Progenitor cell of endocrine pancreas (in vitro differentiated cells): ENCODE results near the gene NPPA. TPM values are rescaled to one million over a fixed set of nuclear protein-coding genes. Genes with fewer than 3 reads are reported as not detected.

ENCODE experiments used
- DNase-seq: peaks from one replicate; pipeline ENCODE4 v3.0.0; 2021; ENCODE audit warnings: low spot score; ENCODE audit not compliant: unreplicated experiment
- H3K27ac Mint-ChIP-seq: 2 replicates; pipeline ENCODE4 v1.8.0; 2021; ENCODE audit warnings: mild to moderate bottlenecking, moderate library complexity, mixed read lengths
- H3K27me3 Mint-ChIP-seq: 2 replicates; pipeline ENCODE4 v1.8.0; 2021; ENCODE audit warnings: mixed read lengths
- H3K36me3 Mint-ChIP-seq: 2 replicates; pipeline ENCODE4 v1.8.0; 2022; ENCODE audit warnings: mixed read lengths; ENCODE audit not compliant: insufficient read depth
- H3K4me1 Mint-ChIP-seq: 2 replicates; pipeline ENCODE4 v1.8.0; 2021; ENCODE audit warnings: low read depth, mixed read lengths
- H3K4me3 Mint-ChIP-seq: 2 replicates; pipeline ENCODE4 v1.8.0; 2021; ENCODE audit warnings: low read depth, mild to moderate bottlenecking, moderate library complexity, mixed read lengths
- H3K9me3 Mint-ChIP-seq: 2 replicates; pipeline ENCODE4 v1.8.0; 2021; ENCODE audit warnings: low read depth, mixed read lengths
- CTCF ChIP-seq: fragments of 200-600 bp; sonication (generic); IDR thresholded peaks from one replicate; pipeline ENCODE4 v1.5.0; 2021; ENCODE audit warnings: antibody characterized with exemption, mild to moderate bottlenecking; ENCODE audit not compliant: unreplicated experiment
- total RNA-seq: library from RNA; stranded (reverse); gene quantifications from 2 replicates; pipeline ENCODE4 v1.2.1, GENCODE V29; 2021

Gene NPPA
- total RNA-seq, 1 donor from 2014 or later, result not detected

GRCh38 chr1:11874624-11875023 lies 27.0 kb upstream of the NPPA start:
- Mint-ChIP-seq H3K27ac (no peak overlapping the region), H3K4me1 (no peaks in the 10 kb centered on the region), H3K9me3 (no peaks in the 10 kb centered on the region), H3K27me3 (peaks cover 5% of the 10 kb centered on the region), H3K36me3 (no peaks in the 10 kb centered on the region), H3K4me3 (no peak overlapping the region)
- no peak for DNase-seq
- TF ChIP-seq CTCF, result no peak

- no peak overlapping the region for H3K4me3 Mint-ChIP-seq
- peaks cover 5% of the 10 kb centered on the region for H3K27me3 Mint-ChIP-seq
- H3K9me3 Mint-ChIP-seq, result no peaks in the 10 kb centered on the region
- H3K27ac Mint-ChIP-seq, result peak overlapping the region; percentile 62
- H3K36me3 Mint-ChIP-seq, result no peaks in the 10 kb centered on the region
- H3K4me1 Mint-ChIP-seq, result no peaks in the 10 kb centered on the region
- no peak for DNase-seq
- no peak for TF ChIP-seq CTCF
These were observed 26.6 kb upstream of the NPPA start for GRCh38 chr1:11874258-11874562.

GRCh38 chr1:11873395-11874257 lies 26.0 kb upstream of the NPPA start:
- H3K4me1 Mint-ChIP-seq, result no peaks in the 10 kb centered on the region
- no peaks in the 10 kb centered on the region for H3K36me3 Mint-ChIP-seq
- no peaks in the 10 kb centered on the region for H3K9me3 Mint-ChIP-seq
- no peak for TF ChIP-seq CTCF
- H3K27ac Mint-ChIP-seq, result peak overlapping the region; percentile 62
- peaks cover 5% of the 10 kb centered on the region for H3K27me3 Mint-ChIP-seq
- DNase-seq, result no peak
- H3K4me3 Mint-ChIP-seq, result no peak overlapping the region

- Mint-ChIP-seq H3K27ac (no peak overlapping the region), H3K4me3 (no peak overlapping the region), H3K27me3 (peaks cover 5% of the 10 kb centered on the region), H3K9me3 (no peaks in the 10 kb centered on the region), H3K4me1 (no peaks in the 10 kb centered on the region), H3K36me3 (no peaks in the 10 kb centered on the region)
- no peak for DNase-seq
- no peak for TF ChIP-seq CTCF
These were observed 25.0 kb upstream of the NPPA start for GRCh38 chr1:11872545-11872944.

- Mint-ChIP-seq H3K27me3 (peaks cover 2% of the 10 kb centered on the region), H3K4me3 (no peak overlapping the region), H3K9me3 (no peaks in the 10 kb centered on the region)
These were observed 22.1 kb upstream of the NPPA start for GRCh38 chr1:11869650-11870207.

More at GRCh38 chr1:11869650-11870207, 22.1 kb upstream of the NPPA start:
- Mint-ChIP-seq H3K36me3 (no peaks in the 10 kb centered on the region), H3K4me1 (no peaks in the 10 kb centered on the region), H3K27ac (no peak overlapping the region)
- DNase-seq, result no peak
- TF ChIP-seq CTCF, result no peak
